Right atrium auricular region (tissue), 2 donors: ENCODE measurements around the gene CNTNAP2. TPM values are rescaled to one million over a fixed set of nuclear protein-coding genes. Genes with fewer than 3 reads are reported as not detected.

Experiments
- DNase-seq: peaks from one replicate; pipeline ENCODE4 v3.0.0-alpha.2; 2019; ENCODE audit warnings: low spot score
- H3K27ac ChIP-seq, 2 donors: fragments of 200-600 bp; sonication (generic); 1 replicate in 1 of 2; 2 replicates in 1 of 2; pipeline ENCODE4 v1.5.1; 2016 to 2019
- H3K27me3 ChIP-seq, 2 donors: fragments of 200-600 bp; sonication (generic); one replicate each; pipeline versions ENCODE4 v1.5.1 to v1.6.0; 2017 to 2019
- H3K36me3 ChIP-seq: fragments of 200-600 bp; sonication (generic); one replicate; pipeline ENCODE4 v1.5.1; 2016
- H3K4me1 ChIP-seq, 2 donors: fragments of 200-600 bp; sonication (generic); one replicate each; pipeline versions ENCODE4 v1.5.1 to v1.6.0; 2017 to 2019
- H3K4me3 ChIP-seq, 2 donors: fragments of 200-600 bp; sonication (generic); 1 replicate in 1 of 2; 2 replicates in 1 of 2; pipeline ENCODE4 v1.5.1; 2017 to 2019; ENCODE audit warnings: mild to moderate bottlenecking in 1 of 2, moderate library complexity in 1 of 2
- H3K9me3 ChIP-seq, 2 donors: fragments of 200-600 bp; sonication (generic); one replicate each; pipeline ENCODE4 v1.5.1; 2019
- CTCF ChIP-seq, 2 donors: fragments of 200-600 bp; sonication (generic); IDR thresholded peaks; one replicate each; pipeline ENCODE4 v1.5.1; 2019; ENCODE audit warnings: antibody characterized with exemption in 2 of 2
- total RNA-seq, 2 donors: library from RNA; depleted of rRNA; stranded (reverse); fragments of >200 nt; gene quantifications; one replicate each; pipeline ENCODE4 v1.1.0, GENCODE V29; 2016

The CNTNAP2 gene
- total RNA-seq, 2 donors from 2014 or later: 1.1 to 1.7 TPM

- TF ChIP-seq CTCF (IDR thresholded peaks at IDR 0.05): no peak
- DNase-seq: no peak
- H3K4me1 ChIP-seq: no peaks in the 10 kb centered on the region
- H3K27me3 ChIP-seq: no peaks in the 10 kb centered on the region
- no peaks in the 10 kb centered on the region for H3K36me3 ChIP-seq
- H3K27ac ChIP-seq: no peak overlapping the region
- H3K4me3 ChIP-seq: no peak overlapping the region
- no peaks in the 10 kb centered on the region for H3K9me3 ChIP-seq
These were observed 1991.8 kb downstream of the CNTNAP2 start for GRCh38 chr7:148108381-148108780.

- peak in 1 of 2 donors; percentile 49 for TF ChIP-seq CTCF (IDR thresholded peaks at IDR 0.05)
- Histone ChIP-seq H3K4me1 (no peaks in the 10 kb centered on the region), H3K27me3 (no peaks in the 10 kb centered on the region), H3K9me3 (no peaks in the 10 kb centered on the region), H3K27ac (no peak overlapping the region), H3K36me3 (no peaks in the 10 kb centered on the region), H3K4me3 (no peak overlapping the region)
- no peak for DNase-seq
These were observed 1993.7 kb downstream of the CNTNAP2 start for GRCh38 chr7:148110097-148110868.

- DNase-seq: no peak
- Histone ChIP-seq H3K36me3 (no peaks in the 10 kb centered on the region), H3K27me3 (no peaks in the 10 kb centered on the region), H3K4me1 (no peaks in the 10 kb centered on the region), H3K9me3 (no peaks in the 10 kb centered on the region), H3K4me3 (no peak overlapping the region), H3K27ac (no peak overlapping the region)
- no peak for TF ChIP-seq CTCF (IDR thresholded peaks at IDR 0.05)
These were observed 1998.2 kb downstream of the CNTNAP2 start for GRCh38 chr7:148114804-148115203.

GRCh38 chr7:148115308-148115707 is 1998.7 kb downstream of the CNTNAP2 start:
- no peak for TF ChIP-seq CTCF (IDR thresholded peaks at IDR 0.05)
- H3K27me3 ChIP-seq: no peaks in the 10 kb centered on the region
- H3K4me1 ChIP-seq: no peaks in the 10 kb centered on the region
- no peaks in the 10 kb centered on the region for H3K36me3 ChIP-seq
- no peaks in the 10 kb centered on the region for H3K9me3 ChIP-seq
- H3K4me3 ChIP-seq: no peak overlapping the region
- no peak for DNase-seq
- no peak overlapping the region for H3K27ac ChIP-seq

- Histone ChIP-seq H3K9me3 (no peaks in the 10 kb centered on the region), H3K36me3 (no peaks in the 10 kb centered on the region), H3K4me1 (no peaks in the 10 kb centered on the region), H3K27ac (no peak overlapping the region), H3K4me3 (no peak overlapping the region), H3K27me3 (no peaks in the 10 kb centered on the region)
- DNase-seq: no peak
- no peak for TF ChIP-seq CTCF (IDR thresholded peaks at IDR 0.05)
These were observed 1999.6 kb downstream of the CNTNAP2 start for GRCh38 chr7:148116195-148116594.
